ENCODE data around the gene CCNA2. TPM values are rescaled to one million over a fixed set of nuclear protein-coding genes. Genes with fewer than 3 reads are reported as not detected.
A peak's percentile ranks its signal among the peaks of the same experiment; 100 is the strongest.

CCNA2 gene
- total and polyA plus RNA-seq, 7 experiments from 2014 or later: 0.06 to 63.7 (median 0.56) TPM

DNA sequence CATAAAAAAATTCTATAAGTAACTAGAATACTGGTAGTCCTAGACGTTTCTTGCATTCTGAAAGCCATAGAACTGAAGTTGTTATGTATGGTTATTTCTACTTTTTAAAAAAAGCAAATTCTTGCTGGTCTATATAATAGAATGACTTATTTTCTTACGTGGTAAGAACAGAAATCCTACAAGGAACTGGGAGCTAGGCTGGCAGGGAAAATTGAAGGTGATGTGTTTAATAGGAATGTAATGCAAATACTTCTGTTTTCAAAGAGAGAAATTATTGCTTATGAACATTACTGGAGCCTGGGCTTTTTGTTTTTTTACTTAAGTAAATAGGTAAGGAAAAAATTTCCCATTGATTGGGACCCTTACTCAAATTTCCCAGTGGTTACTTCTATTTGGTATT is 8.9 kb downstream of the CCNA2 start:
- Histone ChIP-seq H3K4me3 (ENCODE audit: low read length) (no peak overlapping the region), H3K9me3 (ENCODE audit: control insufficient read depth in 2 of 3, low read length in 3 of 3) (no peaks in the 10 kb centered on the region), H3K4me1 (ENCODE audit: control insufficient read depth in 2 of 2, insufficient read depth in 2 of 2, low read length in 2 of 2) (no peaks in the 10 kb centered on the region), H3K27me3 (ENCODE audit: control insufficient read depth in 2 of 2, insufficient read depth in 2 of 2, low read length in 2 of 2) (no peaks in the 10 kb centered on the region), H3K27ac (ENCODE audit: low read depth, low read length) (no peak overlapping the region), H3K36me3 (ENCODE audit: control insufficient read depth in 2 of 3, insufficient read depth in 3 of 3, low read length in 3 of 3) (peaks cover 14 to 58% (median 21%) of the 10 kb centered on the region in 3 experiments)
- Mint-ChIP-seq H3K4me1 (peaks cover 0 to 53% (median 6%) of the 10 kb centered on the region in 7 donors), H3K27me3 (no peaks in the 10 kb centered on the region), H3K36me3 (peaks cover 0 to 29% (median 14%) of the 10 kb centered on the region in 5 donors), H3K27ac (peak overlapping the region in 1 of 9 donors; percentile 56), H3K9me3 (no peaks in the 10 kb centered on the region), H3K4me3 (no peak overlapping the region)
- no peak for ATAC-seq
- CTCF ChIA-PET: interaction anchor here (0.7 kb wide), 1 partner anchor 22 kb away, joined by 3 read pairs; no protein-coding TSS in a partner anchor
- POLR2A ChIA-PET: interaction anchor here (1.6 kb wide), 1 partner anchor 14 kb away, joined by 11 read pairs; the partner anchor contains the start of gene EXOSC9
- intact Hi-C loops (cut with micrococcal nuclease): no loop called here
- DNase-seq: no peak

GRCh38 chr4:121811122-121811521 is 12.6 kb downstream of the CCNA2 start:
- Mint-ChIP-seq H3K4me1 (peaks cover 0 to 30% (median 9%) of the 10 kb centered on the region in 7 donors), H3K4me3 (no peak overlapping the region), H3K27ac (peak overlapping the region in 1 of 9 donors; percentile 48), H3K36me3 (peaks cover 0 to 37% (median 19%) of the 10 kb centered on the region in 5 donors), H3K9me3 (no peaks in the 10 kb centered on the region), H3K27me3 (no peaks in the 10 kb centered on the region)
- POLR2A ChIA-PET: interaction anchor here (1.7 kb wide), 1 partner anchor 11 kb away, joined by 5 read pairs; the partner anchor contains the start of gene EXOSC9
- no peak for ATAC-seq
- no peaks in the 10 kb centered on the region for H3K27me3 ChIP-seq (ENCODE audit: control insufficient read depth in 2 of 2, insufficient read depth in 2 of 2, low read length in 2 of 2)
- intact Hi-C loops (cut with micrococcal nuclease): no loop called here
- no peaks in the 10 kb centered on the region for H3K4me1 ChIP-seq (ENCODE audit: control insufficient read depth in 2 of 2, insufficient read depth in 2 of 2, low read length in 2 of 2)
- CTCF ChIA-PET: no interaction called here
- DNase-seq: no peak
- no peak overlapping the region for H3K27ac ChIP-seq (ENCODE audit: low read depth, low read length)
- no peak overlapping the region for H3K4me3 ChIP-seq (ENCODE audit: low read length)
- peaks cover 16 to 80% (median 25%) of the 10 kb centered on the region in 3 experiments for H3K36me3 ChIP-seq (ENCODE audit: control insufficient read depth in 2 of 3, insufficient read depth in 3 of 3, low read length in 3 of 3)
- no peaks in the 10 kb centered on the region for H3K9me3 ChIP-seq (ENCODE audit: control insufficient read depth in 2 of 3, low read length in 3 of 3)

DNA sequence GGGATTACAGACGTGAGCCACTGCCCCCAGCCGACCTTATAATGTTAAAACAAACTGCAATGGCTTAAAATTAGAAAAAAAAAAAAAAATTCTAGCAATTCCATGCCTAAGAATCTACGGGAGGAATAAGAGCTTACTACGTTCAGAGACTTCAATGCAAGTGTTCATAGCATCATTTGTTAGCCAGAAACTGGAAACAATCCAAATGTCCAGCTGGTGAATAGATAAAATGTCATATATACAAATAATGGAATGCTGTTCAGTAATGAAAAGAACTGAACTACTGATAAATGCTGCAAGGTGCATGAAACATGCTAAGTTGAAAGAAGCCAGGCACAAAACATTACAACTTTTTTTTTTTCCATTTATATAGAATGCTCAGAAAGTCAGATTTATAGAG is 17.3 kb downstream of the CCNA2 start:
- Histone ChIP-seq H3K27me3 (ENCODE audit: control insufficient read depth in 2 of 2, insufficient read depth in 2 of 2, low read length in 2 of 2) (no peaks in the 10 kb centered on the region), H3K27ac (ENCODE audit: low read depth, low read length) (no peak overlapping the region), H3K4me1 (ENCODE audit: control insufficient read depth in 2 of 2, insufficient read depth in 2 of 2, low read length in 2 of 2) (peaks cover 0 to 10% of the 10 kb centered on the region in 2 donors), H3K4me3 (ENCODE audit: low read length) (no peak overlapping the region), H3K9me3 (ENCODE audit: control insufficient read depth in 2 of 3, low read length in 3 of 3) (no peaks in the 10 kb centered on the region), H3K36me3 (ENCODE audit: control insufficient read depth in 2 of 3, insufficient read depth in 3 of 3, low read length in 3 of 3) (peaks cover 12 to 64% (median 21%) of the 10 kb centered on the region in 3 experiments)
- ChIA-PET CTCF (no interaction called here), POLR2A (no interaction called here)
- DNase-seq (no peak), ATAC-seq (no peak)
- Mint-ChIP-seq H3K4me1 (peaks cover 13 to 37% (median 32%) of the 10 kb centered on the region in 7 donors), H3K36me3 (peaks cover 0 to 35% (median 30%) of the 10 kb centered on the region in 5 donors), H3K9me3 (peaks cover 0 to under 1% (median 0%) of the 10 kb centered on the region in 11 donors), H3K4me3 (no peak overlapping the region), H3K27ac (peak overlapping the region in 1 of 9 donors; percentile 25), H3K27me3 (no peaks in the 10 kb centered on the region)
- intact Hi-C loops (cut with micrococcal nuclease): loop anchor here in 1 of 2 donors (10.0 kb wide), 1 partner anchor 1588 kb away; the partner anchor contains the start of gene SPRY1

- peaks cover 0 to 26% (median 17%) of the 10 kb centered on the region in 5 donors for H3K36me3 Mint-ChIP-seq
- H3K4me3 Mint-ChIP-seq: peak overlapping the region; percentile 89 to 99 (median 95)
- H3K27ac Mint-ChIP-seq: peak overlapping the region; percentile 97 to 100 (median 99)
- peaks cover 26 to 55% (median 50%) of the 10 kb centered on the region in 7 donors for H3K4me1 Mint-ChIP-seq
- Histone ChIP-seq H3K27ac (ENCODE audit: low read depth, low read length) (peak overlapping the region; percentile 93), H3K4me1 (ENCODE audit: control insufficient read depth in 2 of 2, insufficient read depth in 2 of 2, low read length in 2 of 2) (peaks cover 16 to 20% of the 10 kb centered on the region in 2 donors), H3K36me3 (ENCODE audit: control insufficient read depth in 2 of 3, insufficient read depth in 3 of 3, low read length in 3 of 3) (peaks cover 7 to 28% (median 9%) of the 10 kb centered on the region in 3 experiments), H3K9me3 (ENCODE audit: control insufficient read depth in 2 of 3, low read length in 3 of 3) (no peaks in the 10 kb centered on the region), H3K4me3 (ENCODE audit: low read length) (peak overlapping the region; percentile 92), H3K27me3 (ENCODE audit: control insufficient read depth in 2 of 2, insufficient read depth in 2 of 2, low read length in 2 of 2) (no peaks in the 10 kb centered on the region)
- H3K9me3 Mint-ChIP-seq: peaks cover 0 to 4% (median 0%) of the 10 kb centered on the region in 11 donors
- DNase-seq (no peak), ATAC-seq (no peak)
- ChIA-PET CTCF (no interaction called here), POLR2A (interaction anchor here (0.6 to 3.9 kb wide), 8 partner anchors 12 to 703 kb away, joined by 3 to 41 read pairs (median 5); partner anchors contain the start of genes ANXA5, BBS7 and CCNA2)
- peaks cover 0 to 2% (median 0%) of the 10 kb centered on the region in 5 donors for H3K27me3 Mint-ChIP-seq
- intact Hi-C loops (cut with micrococcal nuclease): loop anchor here (1.0 to 10.0 kb wide), 12 partner anchors 22 to 1733 kb away; partner anchors contain the start of genes BBS7 (in 2 of the 2), ANXA5 (in 1 of the 2), BBS12 (in 1 of the 2) and CCNA2 (in 1 of the 2)
Measured at GRCh38 chr4:121801715-121802075, 22.0 kb downstream of the CCNA2 start.

DNA sequence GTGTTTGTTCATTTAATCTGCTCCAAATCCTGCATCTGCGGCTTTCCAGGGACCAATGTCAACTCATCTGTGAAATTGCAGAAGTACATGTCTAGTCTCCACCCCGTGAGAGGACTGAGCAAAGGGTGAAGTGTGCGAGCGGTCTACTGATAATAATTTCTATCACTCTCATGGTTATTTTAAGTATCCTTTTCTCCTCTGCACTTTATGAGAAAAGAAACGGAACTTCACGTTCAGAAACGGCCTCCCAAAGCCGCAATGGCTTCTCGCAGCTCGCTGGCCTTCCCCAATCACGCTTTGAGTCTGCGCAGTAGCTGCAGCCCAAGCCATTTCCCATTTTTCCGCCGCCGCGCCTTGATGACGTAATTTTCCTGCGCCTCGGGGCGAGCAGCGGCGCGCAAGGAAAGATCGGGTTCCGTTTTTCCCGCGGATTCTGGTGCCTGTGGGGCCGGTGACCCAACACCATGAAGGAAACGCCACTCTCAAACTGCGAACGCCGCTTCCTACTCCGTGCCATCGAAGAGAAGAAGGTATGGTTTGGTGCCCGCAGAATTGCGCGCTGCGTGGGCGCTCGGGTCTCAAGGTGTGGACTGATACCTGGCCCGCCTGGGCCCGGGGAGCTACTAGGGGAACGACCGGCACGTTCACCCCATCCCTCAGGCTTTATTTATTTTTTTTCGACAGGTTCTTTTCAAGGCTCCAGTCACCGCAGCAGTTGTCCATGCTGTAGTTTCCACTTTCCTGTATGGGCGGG is 22.5 kb downstream of the CCNA2 start, which contains the start of gene EXOSC9:
Gene EXOSC9, plus strand, starts transcription at position 363 of the 754 bp plus-strand sequence. Its CDS starts 102 bp downstream, at position 465.
- peaks cover 0 to 2% (median 0%) of the 10 kb centered on the region in 5 donors for H3K27me3 Mint-ChIP-seq
- peak within 1 kb of the TSS; percentile 97 to 100 (median 99) for H3K27ac Mint-ChIP-seq
- no peaks in the 10 kb centered on the region for H3K27me3 ChIP-seq (ENCODE audit: control insufficient read depth in 2 of 2, insufficient read depth in 2 of 2, low read length in 2 of 2)
- peaks cover 0 to 4% (median 0%) of the 10 kb centered on the region in 11 donors for H3K9me3 Mint-ChIP-seq
- H3K36me3 Mint-ChIP-seq: peaks cover 0 to 26% (median 14%) of the 10 kb centered on the region in 5 donors
- H3K4me1 ChIP-seq (ENCODE audit: control insufficient read depth in 2 of 2, insufficient read depth in 2 of 2, low read length in 2 of 2): peaks cover 16 to 20% of the 10 kb centered on the region in 2 donors
- no peaks in the 10 kb centered on the region for H3K9me3 ChIP-seq (ENCODE audit: control insufficient read depth in 2 of 3, low read length in 3 of 3)
- H3K36me3 ChIP-seq (ENCODE audit: control insufficient read depth in 2 of 3, insufficient read depth in 3 of 3, low read length in 3 of 3): peaks cover 7 to 23% (median 9%) of the 10 kb centered on the region in 3 experiments
- ATAC-seq (peak; percentile 92), DNase-seq (peak; percentile 88 to 98 (median 95))
- peak within 1 kb of the TSS; percentile 93 for H3K27ac ChIP-seq (ENCODE audit: low read depth, low read length)
- POLR2A ChIA-PET: interaction anchor here (0.6 to 3.9 kb wide), 9 partner anchors 10 to 704 kb away, joined by 3 to 41 read pairs (median 5); partner anchors contain the start of genes ANXA5, BBS7 and CCNA2
- H3K4me1 Mint-ChIP-seq: peaks cover 26 to 55% (median 50%) of the 10 kb centered on the region in 7 donors
- peak within 1 kb of the TSS; percentile 89 to 99 (median 95) for H3K4me3 Mint-ChIP-seq
- CTCF ChIA-PET: no interaction called here
- peak within 1 kb of the TSS; percentile 92 for H3K4me3 ChIP-seq (ENCODE audit: low read length)
- intact Hi-C loops (cut with micrococcal nuclease): loop anchor here (1.0 to 10.0 kb wide), 12 partner anchors 22 to 1733 kb away; partner anchors contain the start of genes BBS7 (in 2 of the 2), ANXA5 (in 1 of the 2), BBS12 (in 1 of the 2) and CCNA2 (in 1 of the 2)

- ATAC-seq (peak; percentile 35), DNase-seq (no peak)
- intact Hi-C loops (cut with micrococcal nuclease): loop anchor here (2.0 to 10.0 kb wide), 4 partner anchors 618 to 1594 kb away; partner anchors contain the start of genes BBS12 (in 1 of the 2) and SPRY1 (in 1 of the 2)
- POLR2A ChIA-PET: interaction anchor here (0.6 to 3.9 kb wide), 8 partner anchors 11 to 352 kb away, joined by 3 to 41 read pairs (median 6); partner anchors contain the start of genes ANXA5, BBS7, BLTP1 and CCNA2
- Mint-ChIP-seq H3K4me3 (peak overlapping the region; percentile 89 to 99 (median 95)), H3K9me3 (peaks cover 0 to 4% (median 0%) of the 10 kb centered on the region in 11 donors), H3K4me1 (peaks cover 26 to 58% (median 53%) of the 10 kb centered on the region in 7 donors), H3K36me3 (peaks cover 0 to 26% (median 14%) of the 10 kb centered on the region in 5 donors), H3K27ac (peak overlapping the region; percentile 97 to 100 (median 99)), H3K27me3 (peaks cover 0 to 2% (median 0%) of the 10 kb centered on the region in 5 donors)
- H3K4me3 ChIP-seq (ENCODE audit: low read length): peak overlapping the region; percentile 92
- peak overlapping the region; percentile 93 for H3K27ac ChIP-seq (ENCODE audit: low read depth, low read length)
- CTCF ChIA-PET: no interaction called here
- H3K9me3 ChIP-seq (ENCODE audit: control insufficient read depth in 2 of 3, low read length in 3 of 3): no peaks in the 10 kb centered on the region
- H3K4me1 ChIP-seq (ENCODE audit: control insufficient read depth in 2 of 2, insufficient read depth in 2 of 2, low read length in 2 of 2): peaks cover 16 to 20% of the 10 kb centered on the region in 2 donors
- H3K27me3 ChIP-seq (ENCODE audit: control insufficient read depth in 2 of 2, insufficient read depth in 2 of 2, low read length in 2 of 2): no peaks in the 10 kb centered on the region
- peaks cover 7 to 19% (median 9%) of the 10 kb centered on the region in 3 experiments for H3K36me3 ChIP-seq (ENCODE audit: control insufficient read depth in 2 of 3, insufficient read depth in 3 of 3, low read length in 3 of 3)
Measured at GRCh38 chr4:121800638-121800960, 23.1 kb downstream of the CCNA2 start.

Measured in naive thymus-derived CD4-positive, alpha-beta T cell (primary cell).